Activated T-cell treated with anti-CD3 and anti-CD28 coated beads, Interleukin-2, amount 50 U/mL, for 72 hours (primary cell): ENCODE results near the gene SLC6A11. TPM values are rescaled to one million over a fixed set of nuclear protein-coding genes. Genes with fewer than 3 reads are reported as not detected.

Experiments
- ATAC-seq, 2 donors: fragments of 150-1000 bp; cut with Tn5 transposase; replicated peaks in 1 of 2; 2 replicates each; pipeline ENCODE4 v1.10.0; 2021; ENCODE audit warnings: moderate library complexity in 2 of 2, mild to moderate bottlenecking in 1 of 2
- DNase-seq, 2 donors: peaks; one replicate each; pipeline ENCODE4 v3.0.0; 2021 to 2022; ENCODE audit warnings: mixed read lengths in 1 of 2
- H3K27ac Mint-ChIP-seq: one replicate; pipeline ENCODE4 v1.8.0; 2022; ENCODE audit warnings: mild to moderate bottlenecking, moderate library complexity, mixed read lengths
- H3K27me3 Mint-ChIP-seq: one replicate; pipeline ENCODE4 v1.8.0; 2022; ENCODE audit warnings: low read depth, mixed read lengths
- H3K36me3 Mint-ChIP-seq, 2 donors: one replicate each; pipeline ENCODE4 v1.8.0; 2022; ENCODE audit warnings: mixed read lengths in 2 of 2, mild to moderate bottlenecking in 1 of 2; ENCODE audit not compliant: insufficient read depth in 2 of 2
- H3K4me1 Mint-ChIP-seq: one replicate; pipeline ENCODE4 v1.8.0; 2022; ENCODE audit warnings: low read depth, mixed read lengths
- H3K4me3 Mint-ChIP-seq, 2 donors: one replicate each; pipeline ENCODE4 v1.8.0; 2022; ENCODE audit warnings: mild to moderate bottlenecking in 2 of 2, mixed read lengths in 2 of 2, moderate library complexity in 2 of 2
- H3K9me3 Mint-ChIP-seq, 2 donors: one replicate each; pipeline ENCODE4 v1.8.0; 2022; ENCODE audit warnings: mixed read lengths in 2 of 2
- total RNA-seq, 2 donors: library from RNA; stranded (reverse); gene quantifications; one replicate each; pipeline ENCODE4 v1.2.3, GENCODE V29; 2022

The SLC6A11 gene
- total RNA-seq, 2 donors from 2014 or later: not detected

DNA sequence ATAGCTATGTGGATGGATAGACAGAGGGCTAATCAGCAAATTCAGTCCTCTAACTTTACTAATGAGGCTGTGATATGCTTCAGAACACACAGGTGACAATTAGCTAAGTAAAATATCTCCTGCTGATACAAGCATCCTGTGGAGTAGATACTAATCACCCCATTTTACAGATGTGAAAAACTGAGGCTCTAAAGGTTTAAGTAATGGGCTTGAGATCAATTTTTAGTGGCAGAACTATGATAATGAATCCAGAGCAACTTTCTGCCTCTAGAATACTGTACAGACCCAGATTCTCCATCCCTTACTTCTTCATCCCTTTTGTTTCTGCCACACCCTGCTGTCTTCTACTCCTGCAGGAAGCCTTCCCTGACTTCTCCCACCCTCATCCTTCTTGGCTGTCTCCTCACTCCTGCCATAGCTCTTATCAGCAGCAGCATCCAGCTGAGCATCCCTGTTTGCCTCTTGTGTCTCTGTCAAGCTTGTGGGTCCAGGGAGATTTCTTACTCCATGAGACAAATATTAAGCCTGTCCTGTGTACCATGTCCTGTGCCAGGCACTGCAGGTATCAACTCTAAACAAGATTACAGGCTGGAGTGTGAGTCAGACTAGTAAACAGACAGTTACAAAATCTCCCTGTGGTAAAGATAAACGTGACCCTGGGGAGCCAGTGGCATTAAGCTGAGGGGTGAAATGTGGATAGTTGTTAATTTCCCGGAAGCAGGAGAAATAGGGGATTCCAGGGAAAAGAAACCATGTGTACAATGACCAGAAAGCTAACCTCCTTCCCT is 39.2 kb downstream of the SLC6A11 start:
- H3K27me3 Mint-ChIP-seq: peaks cover 33% of the 10 kb centered on the region
- DNase-seq: no peak
- no peaks in the 10 kb centered on the region for H3K36me3 Mint-ChIP-seq
- ATAC-seq: no peak
- no peak overlapping the region for H3K27ac Mint-ChIP-seq
- H3K9me3 Mint-ChIP-seq: no peaks in the 10 kb centered on the region
- H3K4me1 Mint-ChIP-seq: no peaks in the 10 kb centered on the region
- no peak overlapping the region for H3K4me3 Mint-ChIP-seq

GRCh38 chr3:10855871-10856662 is 40.0 kb downstream of the SLC6A11 start:
- ATAC-seq: no peak
- Mint-ChIP-seq H3K4me1 (no peaks in the 10 kb centered on the region), H3K27ac (no peak overlapping the region), H3K9me3 (no peaks in the 10 kb centered on the region), H3K36me3 (no peaks in the 10 kb centered on the region), H3K4me3 (no peak overlapping the region), H3K27me3 (peaks cover 41% of the 10 kb centered on the region)
- DNase-seq: no peak

GRCh38 chr3:10857235-10857634 is 41.2 kb downstream of the SLC6A11 start:
- H3K4me3 Mint-ChIP-seq: no peak overlapping the region
- DNase-seq (no peak), ATAC-seq (no peak)
- H3K27me3 Mint-ChIP-seq: peaks cover 50% of the 10 kb centered on the region
- no peaks in the 10 kb centered on the region for H3K36me3 Mint-ChIP-seq
- H3K27ac Mint-ChIP-seq: no peak overlapping the region
- no peaks in the 10 kb centered on the region for H3K4me1 Mint-ChIP-seq
- no peaks in the 10 kb centered on the region for H3K9me3 Mint-ChIP-seq

GRCh38 chr3:10858091-10858490 is 42.1 kb downstream of the SLC6A11 start:
- no peak overlapping the region for H3K27ac Mint-ChIP-seq
- H3K9me3 Mint-ChIP-seq: no peaks in the 10 kb centered on the region
- no peak overlapping the region for H3K4me3 Mint-ChIP-seq
- H3K4me1 Mint-ChIP-seq: no peaks in the 10 kb centered on the region
- ATAC-seq (no peak), DNase-seq (no peak)
- peaks cover 51% of the 10 kb centered on the region for H3K27me3 Mint-ChIP-seq
- H3K36me3 Mint-ChIP-seq: no peaks in the 10 kb centered on the region

- Mint-ChIP-seq H3K27ac (no peak overlapping the region), H3K4me1 (no peaks in the 10 kb centered on the region), H3K9me3 (peaks cover 0 to 3% of the 10 kb centered on the region in 2 donors), H3K36me3 (no peaks in the 10 kb centered on the region), H3K4me3 (no peak overlapping the region), H3K27me3 (peaks cover 24% of the 10 kb centered on the region)
- ATAC-seq: no peak
- DNase-seq: no peak
Measured at GRCh38 chr3:10867384-10867783, 51.4 kb downstream of the SLC6A11 start.

DNA sequence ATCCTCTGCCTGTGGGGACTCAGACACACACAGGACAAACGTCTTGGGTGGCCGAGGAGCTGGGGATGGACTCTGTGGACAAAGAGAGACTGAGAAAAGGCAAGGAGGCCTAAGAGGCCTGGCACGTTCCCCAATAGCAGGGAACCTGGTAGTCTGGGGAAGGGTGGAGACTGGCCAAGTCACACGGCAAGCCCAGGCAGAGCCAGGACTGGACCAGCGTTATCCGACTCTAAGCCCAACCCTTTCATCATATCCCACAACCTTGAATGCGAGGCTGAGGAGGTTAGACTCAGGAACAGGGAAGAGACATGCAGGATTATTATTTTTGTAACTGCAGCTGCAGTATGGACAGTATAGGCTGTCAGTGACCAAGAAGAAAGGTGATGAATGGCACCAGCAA is 53.4 kb downstream of the SLC6A11 start:
- Mint-ChIP-seq H3K4me1 (no peaks in the 10 kb centered on the region), H3K9me3 (peaks cover 0 to 3% of the 10 kb centered on the region in 2 donors), H3K4me3 (no peak overlapping the region), H3K27me3 (peaks cover 19% of the 10 kb centered on the region), H3K36me3 (no peaks in the 10 kb centered on the region), H3K27ac (no peak overlapping the region)
- no peak for DNase-seq
- ATAC-seq: no peak

GRCh38 chr3:10870296-10870695 is 54.3 kb downstream of the SLC6A11 start:
- Mint-ChIP-seq H3K4me1 (no peaks in the 10 kb centered on the region), H3K27me3 (peaks cover 15% of the 10 kb centered on the region), H3K36me3 (no peaks in the 10 kb centered on the region), H3K27ac (no peak overlapping the region), H3K9me3 (peaks cover 0 to 3% of the 10 kb centered on the region in 2 donors), H3K4me3 (no peak overlapping the region)
- DNase-seq: no peak
- no peak for ATAC-seq

GRCh38 chr3:10873415-10873814 is 57.4 kb downstream of the SLC6A11 start:
- H3K4me1 Mint-ChIP-seq: no peaks in the 10 kb centered on the region
- H3K4me3 Mint-ChIP-seq: no peak overlapping the region
- no peaks in the 10 kb centered on the region for H3K9me3 Mint-ChIP-seq
- DNase-seq: no peak
- ATAC-seq: no peak
- peaks cover 12% of the 10 kb centered on the region for H3K27me3 Mint-ChIP-seq
- no peaks in the 10 kb centered on the region for H3K36me3 Mint-ChIP-seq
- no peak overlapping the region for H3K27ac Mint-ChIP-seq

- Mint-ChIP-seq H3K27ac (no peak overlapping the region), H3K27me3 (peaks cover 19% of the 10 kb centered on the region), H3K36me3 (no peaks in the 10 kb centered on the region), H3K4me1 (no peaks in the 10 kb centered on the region), H3K9me3 (no peaks in the 10 kb centered on the region), H3K4me3 (no peak overlapping the region)
- ATAC-seq (no peak), DNase-seq (no peak)
Measured at GRCh38 chr3:10875914-10876313, 59.9 kb downstream of the SLC6A11 start.

GRCh38 chr3:10876661-10877060 is 60.6 kb downstream of the SLC6A11 start:
- Mint-ChIP-seq H3K27me3 (peaks cover 19% of the 10 kb centered on the region), H3K4me3 (no peak overlapping the region), H3K27ac (no peak overlapping the region), H3K4me1 (no peaks in the 10 kb centered on the region), H3K9me3 (no peaks in the 10 kb centered on the region), H3K36me3 (no peaks in the 10 kb centered on the region)
- ATAC-seq (no peak), DNase-seq (no peak)

- H3K4me1 Mint-ChIP-seq: no peaks in the 10 kb centered on the region
- H3K36me3 Mint-ChIP-seq: no peaks in the 10 kb centered on the region
- H3K27me3 Mint-ChIP-seq: peaks cover 15% of the 10 kb centered on the region
- ATAC-seq (no peak), DNase-seq (no peak)
- H3K4me3 Mint-ChIP-seq: no peak overlapping the region
- H3K9me3 Mint-ChIP-seq: no peaks in the 10 kb centered on the region
- no peak overlapping the region for H3K27ac Mint-ChIP-seq
Measured at GRCh38 chr3:10882851-10883250, 66.8 kb downstream of the SLC6A11 start.

DNA sequence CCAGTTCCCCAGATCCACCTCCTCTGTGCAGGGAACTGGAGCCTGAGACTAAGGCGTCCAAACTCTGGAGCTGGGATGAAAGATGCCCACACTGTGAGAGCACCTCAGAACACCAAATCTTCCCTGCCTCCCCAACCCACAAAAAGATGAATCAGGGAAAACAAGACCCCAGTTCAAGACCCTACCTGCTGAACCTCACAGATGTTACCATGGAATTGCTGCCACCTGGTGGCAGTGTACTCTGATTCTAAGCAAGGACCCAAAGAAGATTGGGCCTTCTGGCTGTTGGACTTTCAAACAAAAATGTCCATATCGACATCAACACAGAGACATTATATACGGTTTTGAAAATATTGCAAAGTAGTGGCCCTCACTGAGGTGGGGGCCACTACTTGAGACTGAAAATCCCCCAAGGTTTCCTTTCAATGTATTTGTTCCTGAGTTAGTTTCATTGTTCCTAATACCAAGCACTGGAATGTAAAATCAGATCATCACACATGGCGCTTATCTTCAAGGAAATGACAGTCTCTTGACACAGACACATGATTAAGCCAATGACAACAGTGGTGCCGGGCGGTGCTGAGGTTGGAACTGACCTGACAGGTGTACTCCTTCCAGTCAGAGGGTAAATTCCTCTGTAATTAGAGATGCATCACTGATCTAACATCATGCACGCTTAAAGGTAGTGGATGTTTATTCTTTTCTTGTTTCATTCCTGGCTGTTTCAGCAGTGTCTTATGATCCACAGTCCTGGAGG is 67.6 kb downstream of the SLC6A11 start:
- Mint-ChIP-seq H3K27me3 (peaks cover 18% of the 10 kb centered on the region), H3K36me3 (no peaks in the 10 kb centered on the region)
- DNase-seq: peak in 1 of 2 donors; percentile 7

GRCh38 chr3:10887015-10887414 is 71.0 kb downstream of the SLC6A11 start:
- Mint-ChIP-seq H3K9me3 (peaks cover 3 to 4% of the 10 kb centered on the region in 2 donors), H3K27me3 (peaks cover 12% of the 10 kb centered on the region), H3K4me3 (no peak overlapping the region), H3K36me3 (no peaks in the 10 kb centered on the region), H3K27ac (no peak overlapping the region), H3K4me1 (no peaks in the 10 kb centered on the region)
- no peak for ATAC-seq
- no peak for DNase-seq

More for the DNA sequence above, 67.6 kb downstream of the SLC6A11 start:
- no peaks in the 10 kb centered on the region for H3K9me3 Mint-ChIP-seq
- H3K4me1 Mint-ChIP-seq: no peaks in the 10 kb centered on the region
- ATAC-seq: no peak
- H3K27ac Mint-ChIP-seq: no peak overlapping the region
- H3K4me3 Mint-ChIP-seq: no peak overlapping the region
